WTC11 (cell line): ENCODE results near the gene C4orf36.

Experiments used
- ESRRA ChIP-seq: sonication (generic); formaldehyde crosslinking; IDR thresholded peaks from 2 replicates; pipeline ENCODE4 v1.8.1; 2022; ENCODE audit warnings: mild to moderate bottlenecking, missing genetic modification reagents, borderline replicate concordance
- FOXJ3 ChIP-seq: sonication (generic); formaldehyde crosslinking; IDR thresholded peaks from 2 replicates; pipeline ENCODE4 v1.9.0; 2021; ENCODE audit warnings: missing genetic modification reagents, mild to moderate bottlenecking, borderline replicate concordance
- FOXK1 ChIP-seq: sonication (generic); formaldehyde crosslinking; IDR thresholded peaks from 2 replicates; pipeline ENCODE4 v1.8.0; 2022; ENCODE audit warnings: mild to moderate bottlenecking, moderate library complexity, missing genetic modification reagents
- PRRX2 ChIP-seq: fragments of 250-450 bp; sonication (Bioruptor Pico); IDR thresholded peaks from 2 replicates; pipeline ENCODE4 v1.8.0; 2021; ENCODE audit warnings: mild to moderate bottlenecking
- SP1 ChIP-seq: sonication (generic); formaldehyde crosslinking; conservative IDR thresholded peaks from 2 replicates; pipeline ENCODE4 v1.8.1; 2022; ENCODE audit warnings: missing genetic modification reagents
- TCF7 ChIP-seq: sonication (generic); formaldehyde crosslinking; IDR thresholded peaks from 2 replicates; pipeline ENCODE4 v1.8.0; 2022; ENCODE audit warnings: mild to moderate bottlenecking, low read depth, missing genetic modification reagents, moderate library complexity
- ZNF423 ChIP-seq: fragments of 250-450 bp; sonication (Bioruptor Pico); IDR thresholded peaks from 2 replicates; pipeline ENCODE4 v2.1.2; 2022; ENCODE audit warnings: mild to moderate bottlenecking, moderate library complexity
- TF ChIP-seq, protein P1 (sequence below): fragments of 200-600 bp; IDR thresholded peaks from 2 replicates; pipeline ENCODE4 v1.8.0; 2022; ENCODE audit warnings: antibody characterized with exemption
- TF ChIP-seq, protein P2 (sequence below): sonication (generic); formaldehyde crosslinking; IDR thresholded peaks from 2 replicates; pipeline ENCODE4 v1.8.0; 2023; ENCODE audit warnings: missing genetic modification reagents, mild to moderate bottlenecking, borderline replicate concordance
- TF ChIP-seq, protein P3 (sequence below): sonication (generic); formaldehyde crosslinking; IDR thresholded peaks from 2 replicates; pipeline ENCODE4 v1.8.1; 2022; ENCODE audit warnings: low read depth, mild to moderate bottlenecking, moderate library complexity, missing genetic modification reagents, borderline replicate concordance
- TF ChIP-seq, protein P4 (sequence below): sonication (generic); formaldehyde crosslinking; IDR thresholded peaks from 2 replicates; pipeline ENCODE4 v1.8.0; 2022; ENCODE audit warnings: mild to moderate bottlenecking, missing genetic modification reagents

DNA sequence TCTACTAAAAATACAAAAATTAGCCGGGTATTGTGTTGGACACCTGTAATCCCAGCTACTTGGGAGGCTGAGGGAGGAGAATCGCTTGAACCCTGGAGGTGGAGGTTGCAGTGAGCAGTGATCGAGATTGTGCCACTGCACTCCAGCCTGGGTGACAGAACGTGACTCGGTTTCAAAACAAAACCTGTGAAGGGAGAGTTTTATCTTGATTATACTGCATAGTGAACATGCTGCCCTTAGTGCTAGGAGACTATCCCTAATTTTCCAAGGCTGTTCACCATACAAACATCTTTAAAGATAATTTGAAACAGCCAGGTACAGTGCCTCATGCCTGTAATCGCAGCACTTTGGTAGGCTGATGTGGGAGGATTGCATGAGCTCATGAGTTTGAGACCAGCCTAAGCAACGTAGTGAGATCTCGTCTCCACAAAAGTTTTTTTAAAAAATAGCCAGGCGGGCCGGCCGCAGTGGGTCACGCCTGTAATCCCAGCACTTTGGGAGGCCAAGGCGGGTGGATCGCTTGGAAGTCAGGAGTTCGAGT, 48.8 kb upstream of the C4orf36 start:
- TF ChIP-seq ESRRA (CRISPR knock-in tag) (no peak), TCF7 (CRISPR knock-in tag) (no peak), ZNF423 (CRISPR knock-in tag) (no peak), SP1 (CRISPR knock-in tag) (no peak), PRRX2 (no peak), FOXJ3 (CRISPR knock-in tag) (no peak), FOXK1 (CRISPR knock-in tag) (no peak)
- TF ChIP-seq, protein P1, sequence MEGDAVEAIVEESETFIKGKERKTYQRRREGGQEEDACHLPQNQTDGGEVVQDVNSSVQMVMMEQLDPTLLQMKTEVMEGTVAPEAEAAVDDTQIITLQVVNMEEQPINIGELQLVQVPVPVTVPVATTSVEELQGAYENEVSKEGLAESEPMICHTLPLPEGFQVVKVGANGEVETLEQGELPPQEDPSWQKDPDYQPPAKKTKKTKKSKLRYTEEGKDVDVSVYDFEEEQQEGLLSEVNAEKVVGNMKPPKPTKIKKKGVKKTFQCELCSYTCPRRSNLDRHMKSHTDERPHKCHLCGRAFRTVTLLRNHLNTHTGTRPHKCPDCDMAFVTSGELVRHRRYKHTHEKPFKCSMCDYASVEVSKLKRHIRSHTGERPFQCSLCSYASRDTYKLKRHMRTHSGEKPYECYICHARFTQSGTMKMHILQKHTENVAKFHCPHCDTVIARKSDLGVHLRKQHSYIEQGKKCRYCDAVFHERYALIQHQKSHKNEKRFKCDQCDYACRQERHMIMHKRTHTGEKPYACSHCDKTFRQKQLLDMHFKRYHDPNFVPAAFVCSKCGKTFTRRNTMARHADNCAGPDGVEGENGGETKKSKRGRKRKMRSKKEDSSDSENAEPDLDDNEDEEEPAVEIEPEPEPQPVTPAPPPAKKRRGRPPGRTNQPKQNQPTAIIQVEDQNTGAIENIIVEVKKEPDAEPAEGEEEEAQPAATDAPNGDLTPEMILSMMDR = no peak
- TF ChIP-seq, protein P2, sequence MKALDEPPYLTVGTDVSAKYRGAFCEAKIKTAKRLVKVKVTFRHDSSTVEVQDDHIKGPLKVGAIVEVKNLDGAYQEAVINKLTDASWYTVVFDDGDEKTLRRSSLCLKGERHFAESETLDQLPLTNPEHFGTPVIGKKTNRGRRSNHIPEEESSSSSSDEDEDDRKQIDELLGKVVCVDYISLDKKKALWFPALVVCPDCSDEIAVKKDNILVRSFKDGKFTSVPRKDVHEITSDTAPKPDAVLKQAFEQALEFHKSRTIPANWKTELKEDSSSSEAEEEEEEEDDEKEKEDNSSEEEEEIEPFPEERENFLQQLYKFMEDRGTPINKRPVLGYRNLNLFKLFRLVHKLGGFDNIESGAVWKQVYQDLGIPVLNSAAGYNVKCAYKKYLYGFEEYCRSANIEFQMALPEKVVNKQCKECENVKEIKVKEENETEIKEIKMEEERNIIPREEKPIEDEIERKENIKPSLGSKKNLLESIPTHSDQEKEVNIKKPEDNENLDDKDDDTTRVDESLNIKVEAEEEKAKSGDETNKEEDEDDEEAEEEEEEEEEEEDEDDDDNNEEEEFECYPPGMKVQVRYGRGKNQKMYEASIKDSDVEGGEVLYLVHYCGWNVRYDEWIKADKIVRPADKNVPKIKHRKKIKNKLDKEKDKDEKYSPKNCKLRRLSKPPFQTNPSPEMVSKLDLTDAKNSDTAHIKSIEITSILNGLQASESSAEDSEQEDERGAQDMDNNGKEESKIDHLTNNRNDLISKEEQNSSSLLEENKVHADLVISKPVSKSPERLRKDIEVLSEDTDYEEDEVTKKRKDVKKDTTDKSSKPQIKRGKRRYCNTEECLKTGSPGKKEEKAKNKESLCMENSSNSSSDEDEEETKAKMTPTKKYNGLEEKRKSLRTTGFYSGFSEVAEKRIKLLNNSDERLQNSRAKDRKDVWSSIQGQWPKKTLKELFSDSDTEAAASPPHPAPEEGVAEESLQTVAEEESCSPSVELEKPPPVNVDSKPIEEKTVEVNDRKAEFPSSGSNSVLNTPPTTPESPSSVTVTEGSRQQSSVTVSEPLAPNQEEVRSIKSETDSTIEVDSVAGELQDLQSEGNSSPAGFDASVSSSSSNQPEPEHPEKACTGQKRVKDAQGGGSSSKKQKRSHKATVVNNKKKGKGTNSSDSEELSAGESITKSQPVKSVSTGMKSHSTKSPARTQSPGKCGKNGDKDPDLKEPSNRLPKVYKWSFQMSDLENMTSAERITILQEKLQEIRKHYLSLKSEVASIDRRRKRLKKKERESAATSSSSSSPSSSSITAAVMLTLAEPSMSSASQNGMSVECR (CRISPR knock-in tag) = no peak
- TF ChIP-seq, protein P3, sequence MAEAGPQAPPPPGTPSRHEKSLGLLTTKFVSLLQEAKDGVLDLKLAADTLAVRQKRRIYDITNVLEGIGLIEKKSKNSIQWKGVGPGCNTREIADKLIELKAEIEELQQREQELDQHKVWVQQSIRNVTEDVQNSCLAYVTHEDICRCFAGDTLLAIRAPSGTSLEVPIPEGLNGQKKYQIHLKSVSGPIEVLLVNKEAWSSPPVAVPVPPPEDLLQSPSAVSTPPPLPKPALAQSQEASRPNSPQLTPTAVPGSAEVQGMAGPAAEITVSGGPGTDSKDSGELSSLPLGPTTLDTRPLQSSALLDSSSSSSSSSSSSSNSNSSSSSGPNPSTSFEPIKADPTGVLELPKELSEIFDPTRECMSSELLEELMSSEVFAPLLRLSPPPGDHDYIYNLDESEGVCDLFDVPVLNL (CRISPR knock-in tag) = no peak
- TF ChIP-seq, protein P4, sequence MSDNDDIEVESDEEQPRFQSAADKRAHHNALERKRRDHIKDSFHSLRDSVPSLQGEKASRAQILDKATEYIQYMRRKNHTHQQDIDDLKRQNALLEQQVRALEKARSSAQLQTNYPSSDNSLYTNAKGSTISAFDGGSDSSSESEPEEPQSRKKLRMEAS (CRISPR knock-in tag) = no peak
